ENCODE data around the gene C4orf50. TPM values are rescaled to one million over a fixed set of nuclear protein-coding genes. Genes with fewer than 3 reads are reported as not detected.
A peak's percentile ranks its signal among the peaks of the same experiment; 100 is the strongest.

The C4orf50 gene
- total and polyA plus RNA-seq, 8 donors: under 0.01 to 0.23 (median 0.07) TPM

- H3K4me1 ChIP-seq: no peaks in the 10 kb centered on the region
- DNase-seq (no peak), ATAC-seq (no peak), FAIRE-seq (no peak)
- H3K27me3 ChIP-seq: no peaks in the 10 kb centered on the region
- 50 to 61% methylated on average over 10 of the region's 10 CpGs for WGBS, 2 donors
- H3K27ac ChIP-seq: no peak overlapping the region
- no peaks in the 10 kb centered on the region for H3K9me3 ChIP-seq
- H3K36me3 ChIP-seq: no peaks in the 10 kb centered on the region
- TF ChIP-seq CTCF (IDR thresholded peaks at IDR 0.05): no peak
- intact Hi-C loops (cut with DNase I): no loop called here
- no peak overlapping the region for H3K4me3 ChIP-seq
These were observed 151.1 kb downstream of the C4orf50 start for GRCh38 chr4:5866841-5867813.

DNA sequence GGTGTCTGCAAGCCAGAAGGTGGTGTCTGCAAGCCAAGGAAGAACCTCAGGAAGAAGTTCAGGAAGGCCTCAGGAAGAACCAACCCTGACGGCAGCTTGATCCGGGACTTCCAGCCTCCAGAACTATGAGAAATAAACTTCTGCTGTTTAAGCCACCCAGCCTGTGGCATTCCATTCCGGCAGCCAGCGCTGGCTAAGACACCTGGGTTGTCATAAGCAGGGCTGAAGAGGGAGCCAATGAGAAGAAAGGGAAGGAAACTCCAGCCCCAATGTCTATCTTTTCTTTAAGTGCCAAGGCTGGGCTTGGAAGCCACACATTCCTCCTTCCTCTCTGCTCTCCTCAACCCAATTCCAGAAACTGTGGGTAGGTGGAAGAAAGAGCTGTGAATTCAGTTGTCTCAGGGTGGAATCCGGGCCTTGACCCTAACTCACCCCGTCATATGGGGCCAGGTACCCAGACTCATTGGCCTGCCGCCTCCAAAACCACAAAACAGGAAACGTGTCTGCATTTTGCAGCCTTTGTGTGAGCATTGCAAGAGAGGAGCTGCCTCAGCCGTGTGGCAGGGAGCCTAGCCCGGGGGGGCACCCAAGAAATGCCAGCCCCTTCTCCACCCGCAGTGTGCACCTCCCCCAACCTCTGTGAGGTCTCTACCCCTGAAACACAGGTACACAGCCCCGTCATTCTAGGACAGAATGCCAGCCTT lies 152.2 kb downstream of the C4orf50 start:
- FAIRE-seq: no peak
- H3K4me3 ChIP-seq: no peak overlapping the region
- DNase-seq: no peak
- H3K27ac ChIP-seq: no peak overlapping the region
- TF ChIP-seq CTCF (IDR thresholded peaks at IDR 0.05): no peak
- H3K36me3 ChIP-seq: no peaks in the 10 kb centered on the region
- H3K27me3 ChIP-seq: no peaks in the 10 kb centered on the region
- no peak for ATAC-seq
- 54 to 66% methylated on average over 12 of the region's 12 CpGs for WGBS, 2 donors
- intact Hi-C loops (cut with DNase I): no loop called here
- H3K9me3 ChIP-seq: no peaks in the 10 kb centered on the region
- H3K4me1 ChIP-seq: no peaks in the 10 kb centered on the region

- Histone ChIP-seq H3K4me1 (no peaks in the 10 kb centered on the region), H3K9me3 (no peaks in the 10 kb centered on the region), H3K36me3 (no peaks in the 10 kb centered on the region), H3K27me3 (no peaks in the 10 kb centered on the region), H3K27ac (no peak overlapping the region), H3K4me3 (no peak overlapping the region)
- DNase-seq (no peak), FAIRE-seq (no peak), ATAC-seq (peak in 2 of 4 donors; percentile 24 to 71)
- intact Hi-C loops (cut with DNase I): no loop called here
- WGBS, 2 donors: 46 to 48% methylated on average over 15 of the region's 15 CpGs
- no peak for TF ChIP-seq CTCF (IDR thresholded peaks at IDR 0.05)
These were observed 154.6 kb downstream of the C4orf50 start for GRCh38 chr4:5863461-5864113.

- DNase-seq: no peak
- Histone ChIP-seq H3K4me1 (no peaks in the 10 kb centered on the region), H3K27ac (no peak overlapping the region), H3K9me3 (no peaks in the 10 kb centered on the region), H3K27me3 (no peaks in the 10 kb centered on the region), H3K4me3 (no peak overlapping the region), H3K36me3 (no peaks in the 10 kb centered on the region)
- FAIRE-seq: no peak
- ATAC-seq: no peak
- 64 to 72% methylated on average over 16 of the region's 16 CpGs for WGBS, 2 donors
- intact Hi-C loops (cut with DNase I): no loop called here
- TF ChIP-seq CTCF (IDR thresholded peaks at IDR 0.05): no peak
These were observed 160.0 kb downstream of the C4orf50 start for GRCh38 chr4:5858020-5858769.
